Uterus (tissue), 4 donors: Measurements from ENCODE around the gene ZFYVE28. TPM values are rescaled to one million over a fixed set of nuclear protein-coding genes. Genes with fewer than 3 reads are reported as not detected.
"Not testable (repeated sequence)": the region's sequence is repeated elsewhere in the genome, so short reads cannot be mapped to it uniquely, and the experiment has no call there.

Source experiments
- DNase-seq, 2 donors: peaks; one replicate each; pipeline ENCODE4 v3.0.0-alpha.2; 2019 to 2020
- H3K27ac ChIP-seq, 2 donors: fragments of 200-600 bp; sonication (generic); 1 replicate in 1 of 2; 2 replicates in 1 of 2; pipeline ENCODE4 v1.5.1; 2016 to 2018
- H3K27me3 ChIP-seq, 2 donors: fragments of 200-600 bp; sonication (generic); one replicate each; pipeline ENCODE4 v1.5.1; 2018 to 2019; ENCODE audit warnings: control low read depth in 1 of 2
- H3K36me3 ChIP-seq, 2 donors: fragments of 200-600 bp; sonication (generic); one replicate each; pipeline ENCODE4 v1.5.1; 2019; ENCODE audit warnings: control low read depth in 1 of 2
- H3K4me1 ChIP-seq, 2 donors: fragments of 200-600 bp; sonication (generic); one replicate each; pipeline ENCODE4 v1.5.1; 2018 to 2019; ENCODE audit warnings: control low read depth in 1 of 2
- H3K4me3 ChIP-seq, 2 donors: fragments of 200-600 bp; sonication (generic); 1 replicate in 1 of 2; 2 replicates in 1 of 2; pipeline ENCODE4 v1.5.1; 2018 to 2019; ENCODE audit warnings: mild to moderate bottlenecking in 1 of 2
- H3K9me3 ChIP-seq, 2 donors: fragments of 200-600 bp; sonication (generic); one replicate each; pipeline ENCODE4 v1.5.1; 2019; ENCODE audit warnings: control low read depth in 1 of 2
- POLR2A ChIP-seq, 2 donors: fragments of 450-650 bp; IDR thresholded peaks; one replicate each; pipeline ENCODE4 v1.6.1; 2016; ENCODE audit warnings: antibody characterized with exemption in 2 of 2, mild to moderate bottlenecking in 1 of 2, moderate library complexity in 1 of 2
- intact Hi-C: fragments of 100-400 bp; cut with DNase I; formaldehyde crosslinking; loops from one replicate; pipeline ENCODE4 v1.15.1; 2023; ENCODE audit warnings: low total_unique reads
- total RNA-seq, 4 donors: library from RNA; depleted of rRNA in 3 of 4; stranded (reverse); fragments of >200 nt in 3 of 4; gene quantifications; one replicate each; pipeline versions ENCODE4 v1.1.0 to v1.2.4, GENCODE V29; 2014 to 2023
- TF ChIP-seq, protein P1 (sequence below), 4 experiments: fragments of 200-600 bp in 2 of 4; fragments of 450-650 bp in 2 of 4; sonication (generic) in 2 of 4; IDR thresholded peaks; one replicate each; pipeline ENCODE4 v1.5.1; 2016 to 2019; ENCODE audit warnings: antibody characterized with exemption in 4 of 4, mild to moderate bottlenecking in 2 of 4, moderate library complexity in 1 of 4
- donor health status: DM: yes; HTN: yes; CAD: no.

Gene ZFYVE28
- total RNA-seq, 4 donors from 2014 or later, result 5.4 to 16.7 (median 13.4) TPM

DNA sequence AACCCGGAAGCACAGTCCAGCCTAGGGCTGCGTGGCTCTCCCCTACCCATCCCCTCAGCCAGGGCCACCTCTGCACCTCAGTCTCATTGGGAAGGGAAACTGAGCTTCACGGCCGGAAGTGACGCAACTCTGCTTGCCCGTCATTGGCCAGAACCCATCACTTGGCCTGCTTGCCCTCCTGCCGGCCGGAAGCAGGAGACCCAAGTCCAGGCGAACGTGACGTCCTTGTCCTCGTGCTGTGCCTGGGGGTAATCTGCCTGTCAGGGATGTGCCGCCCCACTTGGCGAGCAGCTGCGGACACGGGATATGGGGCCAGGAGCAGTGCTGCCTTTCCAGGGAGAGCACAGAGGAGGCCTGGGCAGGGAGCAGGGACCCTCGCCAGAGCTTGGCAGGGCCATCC, 31.2 kb downstream of the ZFYVE28 start:
- intact Hi-C loops, result no loop called here
- no peaks in the 10 kb centered on the region for H3K27me3 ChIP-seq

DNA sequence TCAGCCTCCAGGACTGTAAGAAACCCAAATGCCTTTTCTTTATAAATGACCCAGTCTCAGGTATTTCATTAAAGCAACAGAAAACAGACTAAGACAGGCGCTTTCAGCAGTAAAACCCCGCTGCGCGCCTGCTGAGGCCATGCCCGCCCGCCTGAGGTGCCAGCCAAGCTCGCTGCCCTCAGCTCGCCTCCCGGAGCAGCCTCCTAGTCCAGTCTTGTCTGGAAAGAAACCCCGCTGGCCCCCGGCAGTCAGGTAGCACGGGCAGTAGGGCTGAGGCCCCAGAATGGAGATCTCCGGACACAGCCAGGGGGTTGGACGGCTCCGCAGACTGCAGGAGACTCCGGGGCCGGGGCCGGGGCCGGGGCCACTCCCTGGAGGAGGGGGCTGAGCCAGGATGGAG, 31.7 kb downstream of the ZFYVE28 start:
- Histone ChIP-seq H3K27me3 (no peaks in the 10 kb centered on the region), H3K27ac (no peak overlapping the region), H3K4me1 (no peaks in the 10 kb centered on the region), H3K4me3 (no peak overlapping the region), H3K36me3 (no peaks in the 10 kb centered on the region), H3K9me3 (no peaks in the 10 kb centered on the region)
- TF ChIP-seq, protein P1, sequence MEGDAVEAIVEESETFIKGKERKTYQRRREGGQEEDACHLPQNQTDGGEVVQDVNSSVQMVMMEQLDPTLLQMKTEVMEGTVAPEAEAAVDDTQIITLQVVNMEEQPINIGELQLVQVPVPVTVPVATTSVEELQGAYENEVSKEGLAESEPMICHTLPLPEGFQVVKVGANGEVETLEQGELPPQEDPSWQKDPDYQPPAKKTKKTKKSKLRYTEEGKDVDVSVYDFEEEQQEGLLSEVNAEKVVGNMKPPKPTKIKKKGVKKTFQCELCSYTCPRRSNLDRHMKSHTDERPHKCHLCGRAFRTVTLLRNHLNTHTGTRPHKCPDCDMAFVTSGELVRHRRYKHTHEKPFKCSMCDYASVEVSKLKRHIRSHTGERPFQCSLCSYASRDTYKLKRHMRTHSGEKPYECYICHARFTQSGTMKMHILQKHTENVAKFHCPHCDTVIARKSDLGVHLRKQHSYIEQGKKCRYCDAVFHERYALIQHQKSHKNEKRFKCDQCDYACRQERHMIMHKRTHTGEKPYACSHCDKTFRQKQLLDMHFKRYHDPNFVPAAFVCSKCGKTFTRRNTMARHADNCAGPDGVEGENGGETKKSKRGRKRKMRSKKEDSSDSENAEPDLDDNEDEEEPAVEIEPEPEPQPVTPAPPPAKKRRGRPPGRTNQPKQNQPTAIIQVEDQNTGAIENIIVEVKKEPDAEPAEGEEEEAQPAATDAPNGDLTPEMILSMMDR (IDR thresholded peaks at IDR 0.05), result no peak
- TF ChIP-seq POLR2A (IDR thresholded peaks at IDR 0.05), result no peak
- intact Hi-C loops, result no loop called here
- no peak for DNase-seq

More for the DNA sequence above, 31.2 kb downstream of the ZFYVE28 start:
- Histone ChIP-seq H3K36me3 (no peaks in the 10 kb centered on the region), H3K27ac (no peak overlapping the region), H3K9me3 (no peaks in the 10 kb centered on the region), H3K4me3 (no peak overlapping the region), H3K4me1 (no peaks in the 10 kb centered on the region)
- TF ChIP-seq, protein P1 (IDR thresholded peaks at IDR 0.05), result no peak
- no peak for TF ChIP-seq POLR2A (IDR thresholded peaks at IDR 0.05)
- no peak for DNase-seq

DNA sequence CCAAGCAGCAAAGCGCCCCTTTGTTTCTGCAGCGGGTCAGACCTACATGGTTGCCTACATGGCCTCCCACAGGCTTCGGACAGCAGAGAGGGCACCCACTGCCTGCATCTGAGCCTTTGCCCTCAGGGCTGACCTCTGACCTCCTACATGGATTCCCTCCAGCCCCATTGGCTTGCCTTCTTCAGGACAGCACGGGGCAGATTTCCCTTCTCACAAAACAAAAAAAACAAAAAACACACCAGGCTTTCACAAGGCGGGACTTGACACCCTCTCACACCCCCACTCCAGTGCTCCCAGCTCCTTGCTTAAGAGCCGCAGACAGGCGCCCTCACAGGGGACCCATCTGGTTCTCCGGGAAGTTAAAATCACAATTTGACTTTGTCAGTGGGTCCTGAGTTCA, 32.9 kb downstream of the ZFYVE28 start:
- intact Hi-C loops, result no loop called here
- no peaks in the 10 kb centered on the region for H3K4me1 ChIP-seq
- no peak for TF ChIP-seq POLR2A (IDR thresholded peaks at IDR 0.05)
- no peak overlapping the region for H3K4me3 ChIP-seq
- DNase-seq, result no peak
- no peaks in the 10 kb centered on the region for H3K9me3 ChIP-seq
- no peaks in the 10 kb centered on the region for H3K36me3 ChIP-seq
- no peaks in the 10 kb centered on the region for H3K27me3 ChIP-seq
- H3K27ac ChIP-seq, result no peak overlapping the region

DNA sequence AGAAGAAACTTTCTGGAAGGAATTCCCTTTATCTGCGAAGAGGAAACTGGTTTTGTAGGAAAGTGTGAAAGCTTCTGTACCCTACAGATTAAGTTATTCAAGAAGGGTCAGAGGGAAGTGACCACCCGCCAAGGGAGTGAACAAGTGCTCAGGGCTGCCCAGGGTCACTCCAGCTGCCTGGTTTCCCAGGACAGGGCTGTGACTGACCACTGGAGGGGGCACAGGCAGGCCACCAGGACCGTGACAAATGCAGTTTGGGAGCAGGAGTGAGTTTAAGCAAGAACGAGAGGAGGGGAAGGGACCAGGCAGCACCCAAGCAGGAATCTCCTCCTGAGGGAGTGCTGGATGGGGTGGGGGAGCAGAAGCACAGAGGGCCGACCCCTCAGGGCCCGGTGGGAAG, 34.2 kb downstream of the ZFYVE28 start:
- DNase-seq, result no peak
- H3K4me3 ChIP-seq, result no peak overlapping the region
- H3K27me3 ChIP-seq, result no peaks in the 10 kb centered on the region
- intact Hi-C loops, result no loop called here
- no peaks in the 10 kb centered on the region for H3K9me3 ChIP-seq
- no peaks in the 10 kb centered on the region for H3K36me3 ChIP-seq
- H3K4me1 ChIP-seq, result no peaks in the 10 kb centered on the region
- H3K27ac ChIP-seq, result no peak overlapping the region
- TF ChIP-seq, protein P1 (IDR thresholded peaks at IDR 0.05), result no peak
- TF ChIP-seq POLR2A (IDR thresholded peaks at IDR 0.05), result no peak

DNA sequence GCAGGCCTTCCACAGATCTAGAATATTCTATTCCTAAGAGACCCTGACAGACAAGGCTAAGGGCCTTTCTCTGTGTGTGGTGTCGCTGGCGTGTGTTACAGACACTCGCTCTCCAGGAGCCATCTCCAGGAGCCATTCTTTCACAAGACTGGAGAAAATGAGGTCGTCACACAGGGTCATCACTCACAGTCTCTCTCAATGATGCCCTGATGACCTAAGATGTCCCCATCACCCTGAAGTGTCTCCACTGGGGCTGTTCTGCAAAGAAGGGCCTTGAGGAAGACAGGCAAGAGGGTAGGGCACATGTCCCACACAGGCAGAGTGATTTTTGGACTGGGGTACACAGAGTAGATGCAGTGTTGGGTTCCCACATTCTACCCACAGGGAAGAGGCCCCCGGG, 34.7 kb downstream of the ZFYVE28 start:
- H3K4me1 ChIP-seq, result no peaks in the 10 kb centered on the region
- no peaks in the 10 kb centered on the region for H3K27me3 ChIP-seq
- TF ChIP-seq, protein P1 (IDR thresholded peaks at IDR 0.05), result no peak
- intact Hi-C loops, result no loop called here
- no peak overlapping the region for H3K27ac ChIP-seq
- DNase-seq, result no peak
- H3K9me3 ChIP-seq, result no peaks in the 10 kb centered on the region
- no peaks in the 10 kb centered on the region for H3K36me3 ChIP-seq
- H3K4me3 ChIP-seq, result no peak overlapping the region

DNA sequence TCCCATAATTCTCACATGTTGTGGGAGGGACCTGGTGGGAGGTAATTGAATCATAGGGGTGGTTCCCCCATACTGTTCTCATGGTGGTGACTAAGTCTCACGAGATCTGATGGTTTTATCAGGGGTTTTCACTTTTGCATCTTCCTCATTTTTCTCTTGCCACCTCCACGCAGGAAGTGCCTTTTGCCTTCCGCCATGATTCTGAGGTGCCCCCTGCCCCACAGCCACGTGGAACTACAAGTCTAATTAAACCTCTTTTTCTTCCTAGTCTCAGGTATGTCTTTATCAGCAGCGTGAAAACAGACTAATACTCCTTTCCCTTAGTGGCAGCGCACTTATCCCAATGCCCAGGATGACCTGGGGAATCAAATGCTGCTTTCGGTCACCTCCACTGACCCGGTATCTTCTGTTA, 35.2 kb downstream of the ZFYVE28 start:
- H3K36me3 ChIP-seq, H3K4me1 ChIP-seq, H3K27me3 ChIP-seq, H3K4me3 ChIP-seq, H3K9me3 ChIP-seq, H3K27ac ChIP-seq, DNase-seq, intact Hi-C loops: not testable (repeated sequence)

DNA sequence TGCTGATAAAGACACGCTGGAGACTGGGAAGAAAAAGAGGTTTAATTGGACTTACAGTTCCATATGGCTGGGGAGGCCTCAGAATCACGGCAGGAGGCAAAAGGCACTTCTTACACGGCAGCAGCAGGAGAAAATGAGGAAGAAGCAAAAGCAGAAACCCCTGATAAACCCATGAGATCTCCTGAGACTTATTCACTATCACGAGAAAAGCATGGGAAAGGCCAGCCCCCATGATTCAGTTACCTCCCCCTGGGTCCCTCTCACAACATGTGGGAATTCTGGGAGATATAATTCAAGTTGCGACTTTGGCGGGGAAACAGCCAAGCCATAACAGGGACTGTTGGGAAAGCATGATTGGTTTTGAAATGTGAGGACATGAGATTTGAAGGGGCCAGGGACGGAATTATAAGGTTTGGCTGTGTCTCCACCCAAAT, 35.7 kb downstream of the ZFYVE28 start:
- H3K4me3 ChIP-seq, H3K27me3 ChIP-seq, intact Hi-C loops, DNase-seq, H3K4me1 ChIP-seq, H3K27ac ChIP-seq, H3K9me3 ChIP-seq, H3K36me3 ChIP-seq: not testable (repeated sequence)

DNA sequence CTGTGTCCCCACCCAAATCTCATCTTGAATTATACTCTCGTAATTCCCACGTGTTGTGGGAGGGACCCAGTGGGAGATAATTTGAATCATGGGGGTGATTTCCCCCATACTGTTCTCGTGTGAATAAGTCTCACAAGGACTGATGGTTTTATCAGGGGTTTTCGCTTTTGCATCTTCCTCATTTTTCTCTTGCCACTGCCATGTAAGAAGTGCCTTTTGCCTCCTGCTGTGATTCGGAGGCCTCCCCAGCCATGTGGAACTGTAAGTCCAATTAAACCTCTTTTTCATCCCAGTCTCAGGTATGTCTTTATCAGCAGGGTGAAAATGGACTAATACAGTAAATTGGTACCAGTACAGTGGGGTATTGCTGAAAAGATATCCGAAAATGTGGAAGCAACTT, 37.9 kb downstream of the ZFYVE28 start:
- intact Hi-C loops, H3K9me3 ChIP-seq, H3K27me3 ChIP-seq, DNase-seq, H3K4me1 ChIP-seq, H3K27ac ChIP-seq, H3K4me3 ChIP-seq, H3K36me3 ChIP-seq: not testable (repeated sequence)
